ENCODE data around the gene ELAVL3.

The ELAVL3 gene

GRCh38 chr19:11480715-11481533 is at the start of gene ELAVL3:
TSS of gene ELAVL3 (minus strand) at chr19:11481046. CDS start at chr19:11480608, 438 bp downstream.
- no peak for DNase-seq

GRCh38 chr19:11530432-11530831 is 49.6 kb upstream of the ELAVL3 start:
- DNase-seq, result no peak

- peak; percentile 85 for DNase-seq
Measured at GRCh38 chr19:11528551-11529341, 47.9 kb upstream of the ELAVL3 start, which contains the start of gene ECSIT. TSS of gene ECSIT (minus strand) at chr19:11529134. CDS start at chr19:11519170, 9,964 bp downstream.

GRCh38 chr19:11519138-11519537 is 38.3 kb upstream of the ELAVL3 start:
- no peak for DNase-seq

GRCh38 chr19:11513946-11514345 is 33.1 kb upstream of the ELAVL3 start:
- no peak for DNase-seq

GRCh38 chr19:11510444-11510843 is 29.6 kb upstream of the ELAVL3 start:
- no peak for DNase-seq

GRCh38 chr19:11507370-11508078 is 26.7 kb upstream of the ELAVL3 start:
- DNase-seq, result no peak

GRCh38 chr19:11506967-11507366 is 26.1 kb upstream of the ELAVL3 start:
- no peak for DNase-seq

- no peak for DNase-seq
Measured at GRCh38 chr19:11506101-11506555, 25.3 kb upstream of the ELAVL3 start.

- DNase-seq, result peak; percentile 94
Measured at GRCh38 chr19:11505504-11506100, 24.8 kb upstream of the ELAVL3 start, which contains the start of gene ZNF653. TSS of gene ZNF653 (minus strand) at chr19:11505839. CDS start at chr19:11505786, 53 bp downstream.

- peak; percentile 94 for DNase-seq
Measured at GRCh38 chr19:11505032-11505503, 24.2 kb upstream of the ELAVL3 start.

GRCh38 chr19:11504502-11505031 is 23.7 kb upstream of the ELAVL3 start:
- no peak for DNase-seq

- DNase-seq, result no peak
Measured at GRCh38 chr19:11499890-11500420, 19.1 kb upstream of the ELAVL3 start.

- DNase-seq, result no peak
Measured at GRCh38 chr19:11499220-11499726, 18.4 kb upstream of the ELAVL3 start.

GRCh38 chr19:11496391-11497163 is 15.7 kb upstream of the ELAVL3 start:
- DNase-seq, result peak; percentile 49

GRCh38 chr19:11495885-11496284 is 15.0 kb upstream of the ELAVL3 start:
- no peak for DNase-seq

- no peak for DNase-seq
Measured at GRCh38 chr19:11495481-11495880, 14.6 kb upstream of the ELAVL3 start.

- no peak for DNase-seq
Measured at GRCh38 chr19:11494634-11495285, 13.9 kb upstream of the ELAVL3 start.

GRCh38 chr19:11489378-11489777 is 8.5 kb upstream of the ELAVL3 start:
- DNase-seq, result no peak

All from activated CD4-positive, alpha-beta T cell treated with anti-CD3 and anti-CD28 coated beads for 1 hour (primary cell).